Endodermal cell (in vitro differentiated cells): ENCODE results near the gene SYNGAP1. TPM values are rescaled to one million over a fixed set of nuclear protein-coding genes. Genes with fewer than 3 reads are reported as not detected.

Experiments
- DNase-seq: peaks from one replicate; pipeline ENCODE4 v3.0.0-alpha.2; 2017
- H3K27ac ChIP-seq: 2 replicates; pipeline ENCODE4 v1.5.1; 2013; ENCODE audit warnings: mild to moderate bottlenecking, low read depth, low read length, moderate library complexity
- H3K27me3 ChIP-seq: 2 replicates; pipeline ENCODE4 v1.6.1; 2013; ENCODE audit warnings: mild to moderate bottlenecking, low read length, moderate library complexity; ENCODE audit not compliant: insufficient read depth, control insufficient read depth, poor library complexity, severe bottlenecking
- H3K36me3 ChIP-seq: 2 replicates; pipeline ENCODE4 v1.7.0; 2013; ENCODE audit warnings: mild to moderate bottlenecking, low read length, moderate library complexity; ENCODE audit not compliant: control insufficient read depth, insufficient read depth
- H3K4me1 ChIP-seq: one replicate; pipeline ENCODE4 v1.7.0; 2013; ENCODE audit warnings: low read length; ENCODE audit not compliant: control insufficient read depth, insufficient read depth
- H3K4me3 ChIP-seq: 2 replicates; pipeline ENCODE4 v1.5.1; 2013; ENCODE audit warnings: mild to moderate bottlenecking, low read length, moderate library complexity
- H3K9ac ChIP-seq: 2 replicates; pipeline ENCODE4 v1.6.1; 2013; ENCODE audit warnings: mild to moderate bottlenecking, low read length, moderate library complexity; ENCODE audit not compliant: poor library complexity, severe bottlenecking; ENCODE audit errors: extremely low read depth
- H3K9me3 ChIP-seq: 2 replicates; pipeline ENCODE4 v1.6.1; 2013; ENCODE audit warnings: mild to moderate bottlenecking, low read length, moderate library complexity; ENCODE audit not compliant: control insufficient read depth
- H3K27ac Mint-ChIP-seq: 2 replicates; pipeline ENCODE4 v1.8.0; 2020; ENCODE audit warnings: mixed read lengths
- H3K27me3 Mint-ChIP-seq: 2 replicates; pipeline ENCODE4 v1.8.0; 2021; ENCODE audit warnings: mild to moderate bottlenecking, mixed read lengths; ENCODE audit not compliant: insufficient read depth
- H3K36me3 Mint-ChIP-seq: 2 replicates; pipeline ENCODE4 v1.8.0; 2020; ENCODE audit warnings: low read depth, mixed read lengths
- H3K4me1 Mint-ChIP-seq: 2 replicates; pipeline ENCODE4 v1.8.0; 2020; ENCODE audit warnings: mixed read lengths
- H3K4me3 Mint-ChIP-seq: 2 replicates; pipeline ENCODE4 v1.8.0; 2020; ENCODE audit warnings: mild to moderate bottlenecking, moderate library complexity, mixed read lengths
- H3K9me3 Mint-ChIP-seq: 2 replicates; pipeline ENCODE4 v1.8.0; 2020; ENCODE audit warnings: mild to moderate bottlenecking, mixed read lengths
- CTCF ChIP-seq: fragments of 200-600 bp; sonication (generic); conservative IDR thresholded peaks from 2 replicates; pipeline ENCODE4 v1.5.0; 2021; ENCODE audit warnings: antibody characterized with exemption, mild to moderate bottlenecking
- microRNA-seq: library from miRNA; unstranded; fragments of <30 nt; microRNA quantifications from one replicate; pipeline ENCODE4 v1.2.0, GENCODE V29; 2020; ENCODE audit warnings: borderline microRNAs expressed
- total RNA-seq, 2 donors: library from RNA; stranded (reverse); fragmentation: NEBNext Ultra II Directional in 1 of 2; extraction: Animal tissue kit (Norgen Biotek cat#: 25700) in 1 of 2; gene quantifications; 2 replicates in 1 of 2; 3 replicates in 1 of 2; pipeline ENCODE4 v1.2.1, GENCODE V29; 2021

The SYNGAP1 gene
- total RNA-seq, 2 donors from 2014 or later = 90.2 to 94.2 TPM

- Mint-ChIP-seq H3K27ac (no peak overlapping the region), H3K4me1 (peaks cover 7% of the 10 kb centered on the region), H3K27me3 (peaks cover 5% of the 10 kb centered on the region), H3K36me3 (no peaks in the 10 kb centered on the region), H3K9me3 (peaks cover 24% of the 10 kb centered on the region), H3K4me3 (no peak overlapping the region)
- no peak for TF ChIP-seq CTCF
- peak; percentile 6 for DNase-seq
- no peak overlapping the region for H3K4me3 ChIP-seq
- peaks cover 13% of the 10 kb centered on the region for H3K9me3 ChIP-seq
- H3K4me1 ChIP-seq = no peaks in the 10 kb centered on the region
- H3K27me3 ChIP-seq = no peaks in the 10 kb centered on the region
- no peak overlapping the region for H3K27ac ChIP-seq
- no peaks in the 10 kb centered on the region for H3K36me3 ChIP-seq
- H3K9ac ChIP-seq = no peak overlapping the region
Measured at GRCh38 chr6:33504486-33504885, 84.6 kb downstream of the SYNGAP1 start.

Small RNAs within 50 kb of the gene (microRNA-seq; reads per million reads assigned to microRNA genes)
- gene MIR5004 = not detected

Other genes starting within 250 kb of the SYNGAP1 start
- gene COL11A2, start 227.6 kb upstream of the SYNGAP1 start, total RNA-seq = 1 to 10 TPM; 1.3 to 2.8 TPM
- 10 to 100 TPM; 24.8 to 27.2 TPM for gene RXRB, start 219.4 kb upstream of the SYNGAP1 start, total RNA-seq
- gene SLC39A7, start 219.2 kb upstream of the SYNGAP1 start, total RNA-seq = 100 to 1,000 TPM; 123 to 163 TPM
- gene HSD17B8, start 215.4 kb upstream of the SYNGAP1 start, total RNA-seq = 1 to 10 TPM; 5.7 to 6.8 TPM
- 10 to 100 TPM; 31.0 to 31.8 TPM for gene RING1, start 211.6 kb upstream of the SYNGAP1 start, total RNA-seq
- gene VPS52, start 148.2 kb upstream of the SYNGAP1 start, total RNA-seq = 10 to 100 TPM; 51.4 to 63.9 TPM
- 1,000 to 10,000 TPM; 2,541 to 3,009 TPM for gene RPS18, start 148.0 kb upstream of the SYNGAP1 start, total RNA-seq
- gene B3GALT4, start 142.9 kb upstream of the SYNGAP1 start, total RNA-seq = 1 to 10 TPM; 3.9 to 5.5 TPM
- 10 to 100 TPM; 42.9 to 62.5 TPM for gene WDR46, start 130.8 kb upstream of the SYNGAP1 start, total RNA-seq
- gene PFDN6, start 130.5 kb upstream of the SYNGAP1 start, total RNA-seq = 10 to 100 TPM; 69.9 to 86.4 TPM
- gene RGL2, start 121.1 kb upstream of the SYNGAP1 start, total RNA-seq = 10 to 100 TPM; 85.6 to 98.0 TPM
- gene TAPBP, start 106.0 kb upstream of the SYNGAP1 start, total RNA-seq = 10 to 100 TPM in 1 of 2 donors, 1 to 10 TPM in 1; 7.0 to 11.1 TPM
- 10 to 100 TPM; 15.2 to 19.8 TPM for gene ZBTB22, start 102.3 kb upstream of the SYNGAP1 start, total RNA-seq
- gene DAXX, start 97.1 kb upstream of the SYNGAP1 start, total RNA-seq = 10 to 100 TPM; 51.2 to 52.6 TPM
- 10 to 100 TPM; 56.6 to 94.3 TPM for gene KIFC1, start 28.2 kb upstream of the SYNGAP1 start, total RNA-seq
- gene PHF1, start 9.1 kb upstream of the SYNGAP1 start, total RNA-seq = 10 to 100 TPM; 71.4 to 75.7 TPM
- 100 to 1,000 TPM; 198 to 219 TPM for gene CUTA, start 2.0 kb upstream of the SYNGAP1 start, total RNA-seq
- gene ZBTB9, start 34.5 kb downstream of the SYNGAP1 start, total RNA-seq = 10 to 100 TPM; 18.0 to 20.6 TPM
- gene BAK1, start 160.2 kb downstream of the SYNGAP1 start, total RNA-seq = 10 to 100 TPM; 39.9 to 41.2 TPM
- gene ITPR3, start 201.3 kb downstream of the SYNGAP1 start, total RNA-seq = 10 to 100 TPM; 29.6 to 33.3 TPM